VCaP (cell line): ENCODE data around the gene GALNT9.

Source experiments
- H3K27ac ChIP-seq: fragments of 450-650 bp; 2 replicates; pipeline ENCODE4 v1.5.1; 2017
- TF ChIP-seq, protein P1 (sequence below): fragments of 450-650 bp; conservative IDR thresholded peaks from 2 replicates; pipeline ENCODE4 v1.5.1; 2017; ENCODE audit warnings: mild to moderate bottlenecking, moderate library complexity

GALNT9 gene

DNA sequence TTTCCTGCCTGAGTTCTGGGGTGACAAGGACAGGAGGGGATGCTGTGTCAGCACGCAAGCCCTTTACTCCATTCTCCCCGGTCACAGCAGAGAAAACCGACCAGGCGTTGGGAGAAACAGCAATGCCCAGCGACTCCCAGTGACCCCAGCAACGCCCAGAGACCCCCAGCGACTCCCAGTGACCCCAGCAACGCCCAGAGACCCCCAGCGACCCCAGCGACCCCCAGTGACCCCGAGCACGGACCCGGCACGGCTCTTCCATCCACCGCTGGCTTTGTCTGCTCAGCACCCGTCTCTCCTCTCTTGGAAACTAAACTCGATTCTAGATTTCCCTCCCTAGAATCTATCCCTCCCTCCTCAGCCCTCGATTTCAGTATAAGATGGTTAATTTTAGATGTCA lies 38.5 kb upstream of the GALNT9 start:
- TF ChIP-seq, protein P1, sequence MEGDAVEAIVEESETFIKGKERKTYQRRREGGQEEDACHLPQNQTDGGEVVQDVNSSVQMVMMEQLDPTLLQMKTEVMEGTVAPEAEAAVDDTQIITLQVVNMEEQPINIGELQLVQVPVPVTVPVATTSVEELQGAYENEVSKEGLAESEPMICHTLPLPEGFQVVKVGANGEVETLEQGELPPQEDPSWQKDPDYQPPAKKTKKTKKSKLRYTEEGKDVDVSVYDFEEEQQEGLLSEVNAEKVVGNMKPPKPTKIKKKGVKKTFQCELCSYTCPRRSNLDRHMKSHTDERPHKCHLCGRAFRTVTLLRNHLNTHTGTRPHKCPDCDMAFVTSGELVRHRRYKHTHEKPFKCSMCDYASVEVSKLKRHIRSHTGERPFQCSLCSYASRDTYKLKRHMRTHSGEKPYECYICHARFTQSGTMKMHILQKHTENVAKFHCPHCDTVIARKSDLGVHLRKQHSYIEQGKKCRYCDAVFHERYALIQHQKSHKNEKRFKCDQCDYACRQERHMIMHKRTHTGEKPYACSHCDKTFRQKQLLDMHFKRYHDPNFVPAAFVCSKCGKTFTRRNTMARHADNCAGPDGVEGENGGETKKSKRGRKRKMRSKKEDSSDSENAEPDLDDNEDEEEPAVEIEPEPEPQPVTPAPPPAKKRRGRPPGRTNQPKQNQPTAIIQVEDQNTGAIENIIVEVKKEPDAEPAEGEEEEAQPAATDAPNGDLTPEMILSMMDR = no peak

GRCh38 chr12:132367071-132367851 lies 37.9 kb upstream of the GALNT9 start:
- TF ChIP-seq, protein P1 = no peak
- no peak overlapping the region for H3K27ac ChIP-seq

More for the DNA sequence above, 38.5 kb upstream of the GALNT9 start:
- no peak overlapping the region for H3K27ac ChIP-seq

DNA sequence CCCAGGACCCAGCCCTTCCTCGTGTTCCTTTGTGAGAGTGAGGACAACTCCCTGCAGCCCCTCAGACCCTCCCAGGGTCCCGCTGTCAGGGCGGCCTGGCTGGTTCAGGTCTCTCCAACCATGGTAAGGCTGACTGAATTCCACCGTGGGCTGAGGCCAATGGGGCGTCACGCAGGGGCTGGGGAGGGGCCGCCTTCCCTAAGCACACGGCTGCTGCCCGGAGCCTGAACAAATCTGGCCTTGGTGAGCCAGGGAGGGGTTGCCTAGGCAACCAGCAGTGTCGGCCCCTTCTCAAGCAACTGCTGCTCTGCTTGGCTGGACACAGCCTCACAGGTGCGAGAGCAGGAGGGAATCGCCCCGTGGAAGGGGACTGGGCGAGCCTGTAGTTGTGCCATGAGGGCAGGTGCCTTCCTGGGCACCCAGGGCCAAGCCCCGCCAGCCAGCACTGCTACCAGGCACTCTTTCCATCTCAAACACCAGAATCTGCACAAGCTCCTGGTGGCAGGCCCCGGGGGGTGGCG lies 37.0 kb upstream of the GALNT9 start:
- TF ChIP-seq, protein P1 = no peak

GRCh38 chr12:132365226-132365625 lies 35.8 kb upstream of the GALNT9 start:
- no peak overlapping the region for H3K27ac ChIP-seq
- TF ChIP-seq, protein P1 = no peak

More for the DNA sequence above, 37.0 kb upstream of the GALNT9 start:
- H3K27ac ChIP-seq = no peak overlapping the region

- TF ChIP-seq, protein P1 = no peak
- H3K27ac ChIP-seq = no peak overlapping the region
These were observed 35.0 kb upstream of the GALNT9 start for GRCh38 chr12:132364348-132364902.

- TF ChIP-seq, protein P1 = no peak
- H3K27ac ChIP-seq = no peak overlapping the region
These were observed 34.4 kb upstream of the GALNT9 start for GRCh38 chr12:132363661-132364347.
